SK-MEL-5 (cell line): Measurements from ENCODE around the gene VWA5B1. TPM values are rescaled to one million over a fixed set of nuclear protein-coding genes. Genes with fewer than 3 reads are reported as not detected.
"Not testable (repeated sequence)": the region's sequence is repeated elsewhere in the genome, so short reads cannot be mapped to it uniquely, and the experiment has no call there.

Experiments
- DNase-seq: peaks from one replicate; pipeline ENCODE4 v3.0.0-alpha.2; 2016; ENCODE audit warnings: low read depth, low spot score
- in situ Hi-C: cut with HindIII; loops from 2 replicates; pipeline ENCODE4 v1.10.0; 2016; ENCODE audit warnings: low sequenced_read_pairs, high pct_unique_total_duplicates, low pct_unique_long_range_greater_than_20kb
- total RNA-seq: library from RNA; depleted of rRNA; stranded (reverse); fragments of >200 nt; shearing (Covaris generic); gene quantifications from 2 replicates; pipeline ENCODE4 v1.2.3, GENCODE V29; 2014

The VWA5B1 gene
- total RNA-seq, 1 experiment from 2014 or later = not detected

- in situ Hi-C loops = no loop called here
- no peak for DNase-seq
Measured at GRCh38 chr1:20276485-20277159, 14.1 kb upstream of the VWA5B1 start.

- in situ Hi-C loops = no loop called here
- no peak for DNase-seq
Measured at GRCh38 chr1:20278692-20279130, 12.0 kb upstream of the VWA5B1 start.

- in situ Hi-C loops = no loop called here
- no peak for DNase-seq
Measured at GRCh38 chr1:20279509-20279908, 11.2 kb upstream of the VWA5B1 start.

GRCh38 chr1:20280341-20280740, 10.3 kb upstream of the VWA5B1 start:
- in situ Hi-C loops = no loop called here
- DNase-seq = no peak

GRCh38 chr1:20280906-20281305, 9.8 kb upstream of the VWA5B1 start:
- DNase-seq = peak; percentile 3
- in situ Hi-C loops = no loop called here

- DNase-seq = no peak
- in situ Hi-C loops = no loop called here
Measured at GRCh38 chr1:20281801-20282200, 8.9 kb upstream of the VWA5B1 start.

- no peak for DNase-seq
- in situ Hi-C loops = no loop called here
Measured at GRCh38 chr1:20282533-20282932, 8.1 kb upstream of the VWA5B1 start.

GRCh38 chr1:20284046-20284445, 6.6 kb upstream of the VWA5B1 start:
- in situ Hi-C loops = no loop called here
- DNase-seq = no peak

- DNase-seq = no peak
- in situ Hi-C loops = no loop called here
Measured at GRCh38 chr1:20284625-20285024, 6.0 kb upstream of the VWA5B1 start.

- no peak for DNase-seq
- in situ Hi-C loops = no loop called here
Measured at GRCh38 chr1:20285510-20285909, 5.2 kb upstream of the VWA5B1 start.

- DNase-seq, in situ Hi-C loops: not testable (repeated sequence)
Measured at GRCh38 chr1:20287696-20288095, 3.0 kb upstream of the VWA5B1 start.

GRCh38 chr1:20291645-20292084, 990 bp downstream of the VWA5B1 start:
- DNase-seq = no peak
- in situ Hi-C loops = no loop called here

- no peak for DNase-seq
- in situ Hi-C loops = no loop called here
Measured at GRCh38 chr1:20298626-20299025, 8.0 kb downstream of the VWA5B1 start.

GRCh38 chr1:20301463-20302107, 10.9 kb downstream of the VWA5B1 start:
- in situ Hi-C loops = no loop called here
- no peak for DNase-seq

- DNase-seq = no peak
- in situ Hi-C loops = no loop called here
Measured at GRCh38 chr1:20302108-20302471, 11.4 kb downstream of the VWA5B1 start.

GRCh38 chr1:20307026-20307425, 16.4 kb downstream of the VWA5B1 start:
- no peak for DNase-seq
- in situ Hi-C loops = no loop called here

GRCh38 chr1:20308569-20308968, 17.9 kb downstream of the VWA5B1 start:
- DNase-seq = no peak
- in situ Hi-C loops = no loop called here

GRCh38 chr1:20311289-20311688, 20.6 kb downstream of the VWA5B1 start:
- in situ Hi-C loops = no loop called here
- DNase-seq = no peak

GRCh38 chr1:20312310-20312709, 21.6 kb downstream of the VWA5B1 start:
- no peak for DNase-seq
- in situ Hi-C loops = no loop called here
